HepG2 (cell line): ENCODE data around the gene C1orf159. TPM values are rescaled to one million over a fixed set of nuclear protein-coding genes. Genes with fewer than 3 reads are reported as not detected.

Source experiments
- ELF1 ChIP-seq: sonication (generic); formaldehyde crosslinking; IDR thresholded peaks from 2 replicates; pipeline ENCODE4 v1.4.0; 2020; ENCODE audit warnings: missing genetic modification reagents
- GTF3A ChIP-seq: sonication (generic); formaldehyde crosslinking; conservative IDR thresholded peaks from 2 replicates; pipeline ENCODE4 v1.4.0; 2020; ENCODE audit warnings: mild to moderate bottlenecking, missing genetic modification reagents
- KAT8 ChIP-seq: IDR thresholded peaks from 2 replicates; pipeline ENCODE4 v1.6.1; 2016; ENCODE audit warnings: missing genetic modification reagents, missing compliant biosample characterization
- MEF2D ChIP-seq: sonication (generic); formaldehyde crosslinking; IDR thresholded peaks from 2 replicates; pipeline ENCODE4 v1.5.1; 2020; ENCODE audit warnings: mild to moderate bottlenecking, missing genetic modification reagents
- NFYC ChIP-seq: IDR thresholded peaks from 2 replicates; pipeline ENCODE4 v1.6.1; 2016; ENCODE audit warnings: missing genetic modification reagents, missing compliant biosample characterization
- POGK ChIP-seq: sonication (generic); formaldehyde crosslinking; conservative IDR thresholded peaks from 2 replicates; pipeline ENCODE4 v1.8.0; 2022; ENCODE audit warnings: mild to moderate bottlenecking, moderate library complexity, missing genetic modification reagents
- TRIM24 ChIP-seq: sonication (generic); formaldehyde crosslinking; IDR thresholded peaks from 2 replicates; pipeline ENCODE4 v1.8.0; 2022; ENCODE audit warnings: mild to moderate bottlenecking, missing genetic modification reagents
- ZNF318 ChIP-seq: sonication (generic); formaldehyde crosslinking; IDR thresholded peaks from 2 replicates; pipeline ENCODE4 v1.4.0; 2020; ENCODE audit warnings: mild to moderate bottlenecking, missing genetic modification reagents
- ZNF768 ChIP-seq: sonication (generic); formaldehyde crosslinking; IDR thresholded peaks from 2 replicates; pipeline ENCODE4 v1.4.0; 2020; ENCODE audit warnings: missing genetic modification reagents
- ZNF777 ChIP-seq: sonication (generic); formaldehyde crosslinking; IDR thresholded peaks from 2 replicates; pipeline ENCODE4 v1.4.0; 2020; ENCODE audit warnings: missing genetic modification reagents
- polyA plus RNA-seq, 8 experiments: library from polyadenylated mRNA; depleted of rRNA in 3 of 8; stranded (reverse) in 7 of 8; unstranded in 1 of 8; fragments of >200 nt; fragmentation: Illumina TruSeq in 4 of 8; extraction: Trizol in 4 of 8; gene quantifications; 2 replicates each; pipeline versions ENCODE4 v1.2.1 to v1.2.3, GENCODE V29; 2011 to 2016; ENCODE audit warnings: low read depth in 4 of 8, missing spikeins in 1 of 8, mixed read lengths in 1 of 8; ENCODE audit not compliant: insufficient read depth in 1 of 8
- total RNA-seq, 5 experiments: library from RNA; depleted of rRNA; stranded (reverse); fragments of >200 nt; fragmentation: Illumina TruSeq; extraction: Trizol; gene quantifications; 2 replicates each; pipeline ENCODE4 v1.2.3, GENCODE V29; 2016; ENCODE audit warnings: low read depth in 1 of 5
- TF ChIP-seq, protein P1 (sequence below): sonication (generic); formaldehyde crosslinking; IDR thresholded peaks from 2 replicates; pipeline ENCODE4 v1.4.0; 2020; ENCODE audit warnings: missing genetic modification reagents
- TF ChIP-seq, protein P2 (sequence below): sonication (generic); formaldehyde crosslinking; IDR thresholded peaks from 2 replicates; pipeline ENCODE4 v1.4.0; 2020; ENCODE audit warnings: missing genetic modification reagents, borderline replicate concordance

Gene C1orf159
- total and polyA plus RNA-seq, 2 of the 13 experiments (the other 11 are each of a cell fraction or from before 2014, with no cell fraction given), result 3.8 to 6.7 TPM

- 0 out of 2 replicates have a peak, but pooled peaks have one; percentile 31 for TF ChIP-seq ZNF318 (CRISPR knock-in tag)
- TF ChIP-seq TRIM24 (CRISPR knock-in tag), result no peak
- TF ChIP-seq, protein P1, sequence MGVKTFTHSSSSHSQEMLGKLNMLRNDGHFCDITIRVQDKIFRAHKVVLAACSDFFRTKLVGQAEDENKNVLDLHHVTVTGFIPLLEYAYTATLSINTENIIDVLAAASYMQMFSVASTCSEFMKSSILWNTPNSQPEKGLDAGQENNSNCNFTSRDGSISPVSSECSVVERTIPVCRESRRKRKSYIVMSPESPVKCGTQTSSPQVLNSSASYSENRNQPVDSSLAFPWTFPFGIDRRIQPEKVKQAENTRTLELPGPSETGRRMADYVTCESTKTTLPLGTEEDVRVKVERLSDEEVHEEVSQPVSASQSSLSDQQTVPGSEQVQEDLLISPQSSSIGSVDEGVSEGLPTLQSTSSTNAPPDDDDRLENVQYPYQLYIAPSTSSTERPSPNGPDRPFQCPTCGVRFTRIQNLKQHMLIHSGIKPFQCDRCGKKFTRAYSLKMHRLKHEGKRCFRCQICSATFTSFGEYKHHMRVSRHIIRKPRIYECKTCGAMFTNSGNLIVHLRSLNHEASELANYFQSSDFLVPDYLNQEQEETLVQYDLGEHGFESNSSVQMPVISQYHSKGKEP (CRISPR knock-in tag), result no peak
- peak; percentile 66; the same call in 1 of the 2 replicates for TF ChIP-seq POGK (CRISPR knock-in tag)
- TF ChIP-seq, protein P2, sequence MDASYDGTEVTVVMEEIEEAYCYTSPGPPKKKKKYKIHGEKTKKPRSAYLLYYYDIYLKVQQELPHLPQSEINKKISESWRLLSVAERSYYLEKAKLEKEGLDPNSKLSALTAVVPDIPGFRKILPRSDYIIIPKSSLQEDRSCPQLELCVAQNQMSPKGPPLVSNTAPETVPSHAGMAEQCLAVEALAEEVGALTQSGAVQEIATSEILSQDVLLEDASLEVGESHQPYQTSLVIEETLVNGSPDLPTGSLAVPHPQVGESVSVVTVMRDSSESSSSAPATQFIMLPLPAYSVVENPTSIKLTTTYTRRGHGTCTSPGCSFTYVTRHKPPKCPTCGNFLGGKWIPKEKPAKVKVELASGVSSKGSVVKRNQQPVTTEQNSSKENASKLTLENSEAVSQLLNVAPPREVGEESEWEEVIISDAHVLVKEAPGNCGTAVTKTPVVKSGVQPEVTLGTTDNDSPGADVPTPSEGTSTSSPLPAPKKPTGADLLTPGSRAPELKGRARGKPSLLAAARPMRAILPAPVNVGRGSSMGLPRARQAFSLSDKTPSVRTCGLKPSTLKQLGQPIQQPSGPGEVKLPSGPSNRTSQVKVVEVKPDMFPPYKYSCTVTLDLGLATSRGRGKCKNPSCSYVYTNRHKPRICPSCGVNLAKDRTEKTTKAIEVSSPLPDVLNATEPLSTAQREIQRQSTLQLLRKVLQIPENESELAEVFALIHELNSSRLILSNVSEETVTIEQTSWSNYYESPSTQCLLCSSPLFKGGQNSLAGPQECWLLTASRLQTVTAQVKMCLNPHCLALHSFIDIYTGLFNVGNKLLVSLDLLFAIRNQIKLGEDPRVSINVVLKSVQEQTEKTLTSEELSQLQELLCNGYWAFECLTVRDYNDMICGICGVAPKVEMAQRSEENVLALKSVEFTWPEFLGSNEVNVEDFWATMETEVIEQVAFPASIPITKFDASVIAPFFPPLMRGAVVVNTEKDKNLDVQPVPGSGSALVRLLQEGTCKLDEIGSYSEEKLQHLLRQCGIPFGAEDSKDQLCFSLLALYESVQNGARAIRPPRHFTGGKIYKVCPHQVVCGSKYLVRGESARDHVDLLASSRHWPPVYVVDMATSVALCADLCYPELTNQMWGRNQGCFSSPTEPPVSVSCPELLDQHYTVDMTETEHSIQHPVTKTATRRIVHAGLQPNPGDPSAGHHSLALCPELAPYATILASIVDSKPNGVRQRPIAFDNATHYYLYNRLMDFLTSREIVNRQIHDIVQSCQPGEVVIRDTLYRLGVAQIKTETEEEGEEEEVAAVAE, result no peak
- no peak for TF ChIP-seq ZNF768 (CRISPR knock-in tag)
- TF ChIP-seq GTF3A (CRISPR knock-in tag), result no peak
- TF ChIP-seq ZNF777, result no peak
- TF ChIP-seq KAT8, result peak; percentile 55; the same call in 1 of the 2 replicates
- no peak for TF ChIP-seq NFYC
- peak; percentile 78 for TF ChIP-seq ELF1 (CRISPR knock-in tag)
- TF ChIP-seq MEF2D (CRISPR knock-in tag), result peak; percentile 80
Observed at GRCh38 chr1:1063945-1064831, 51.7 kb downstream of the C1orf159 start (continued).
